ENCODE data around the gene CALM1.

Gene CALM1

GRCh38 chr14:90425373-90425879 is 28.6 kb downstream of the CALM1 start:
- Histone ChIP-seq H3K27me3 (ENCODE audit: insufficient read depth, low read length) (peaks cover 6% of the 10 kb centered on the region; the same call in 1 of the 2 replicates), H3K4me1 (ENCODE audit: control insufficient read depth, insufficient read depth, low read length, unreplicated experiment) (no peaks in the 10 kb centered on the region), H2AFZ (ENCODE audit: low read length, unreplicated experiment) (no peak overlapping the region), H3K4me3 (ENCODE audit: low read depth, low read length) (no peak overlapping the region), H3K27ac (ENCODE audit: low read depth, low read length) (no peak overlapping the region), H3K79me2 (ENCODE audit: control insufficient read depth, insufficient read depth, low read length, unreplicated experiment) (no peaks in the 10 kb centered on the region), H3K36me3 (ENCODE audit: insufficient read depth, low read length) (no peaks in the 10 kb centered on the region)

- Histone ChIP-seq H3K27me3 (ENCODE audit: insufficient read depth, low read length) (peaks cover 6% of the 10 kb centered on the region; the same call in 1 of the 2 replicates), H3K4me1 (ENCODE audit: control insufficient read depth, insufficient read depth, low read length, unreplicated experiment) (no peaks in the 10 kb centered on the region), H3K27ac (ENCODE audit: low read depth, low read length) (no peak overlapping the region), H3K36me3 (ENCODE audit: insufficient read depth, low read length) (no peaks in the 10 kb centered on the region), H3K4me3 (ENCODE audit: low read depth, low read length) (no peak overlapping the region), H3K79me2 (ENCODE audit: control insufficient read depth, insufficient read depth, low read length, unreplicated experiment) (no peaks in the 10 kb centered on the region), H2AFZ (ENCODE audit: low read length, unreplicated experiment) (no peak overlapping the region)
These were observed 29.3 kb downstream of the CALM1 start for GRCh38 chr14:90426031-90426540.

GRCh38 chr14:90426663-90427062 is 29.8 kb downstream of the CALM1 start:
- Histone ChIP-seq H3K27me3 (ENCODE audit: insufficient read depth, low read length) (peaks cover 6% of the 10 kb centered on the region; the same call in 1 of the 2 replicates), H3K27ac (ENCODE audit: low read depth, low read length) (no peak overlapping the region), H2AFZ (ENCODE audit: low read length, unreplicated experiment) (no peak overlapping the region), H3K79me2 (ENCODE audit: control insufficient read depth, insufficient read depth, low read length, unreplicated experiment) (no peaks in the 10 kb centered on the region), H3K4me3 (ENCODE audit: low read depth, low read length) (no peak overlapping the region), H3K4me1 (ENCODE audit: control insufficient read depth, insufficient read depth, low read length, unreplicated experiment) (no peaks in the 10 kb centered on the region), H3K36me3 (ENCODE audit: insufficient read depth, low read length) (no peaks in the 10 kb centered on the region)

GRCh38 chr14:90427848-90428426 is 31.1 kb downstream of the CALM1 start:
- Histone ChIP-seq H3K36me3 (ENCODE audit: insufficient read depth, low read length) (no peaks in the 10 kb centered on the region), H3K4me1 (ENCODE audit: control insufficient read depth, insufficient read depth, low read length, unreplicated experiment) (no peaks in the 10 kb centered on the region), H3K4me3 (ENCODE audit: low read depth, low read length) (no peak overlapping the region), H3K79me2 (ENCODE audit: control insufficient read depth, insufficient read depth, low read length, unreplicated experiment) (no peaks in the 10 kb centered on the region), H3K27me3 (ENCODE audit: insufficient read depth, low read length) (peaks cover 6% of the 10 kb centered on the region; the same call in 1 of the 2 replicates), H2AFZ (ENCODE audit: low read length, unreplicated experiment) (no peak overlapping the region), H3K27ac (ENCODE audit: low read depth, low read length) (no peak overlapping the region)

- H3K79me2 ChIP-seq (ENCODE audit: control insufficient read depth, insufficient read depth, low read length, unreplicated experiment), result no peaks in the 10 kb centered on the region
- no peak overlapping the region for H3K27ac ChIP-seq (ENCODE audit: low read depth, low read length)
- H3K27me3 ChIP-seq (ENCODE audit: insufficient read depth, low read length), result peaks cover 6% of the 10 kb centered on the region; the same call in 1 of the 2 replicates
- no peaks in the 10 kb centered on the region for H3K36me3 ChIP-seq (ENCODE audit: insufficient read depth, low read length)
- H3K4me3 ChIP-seq (ENCODE audit: low read depth, low read length), result no peak overlapping the region
- H2AFZ ChIP-seq (ENCODE audit: low read length, unreplicated experiment), result no peak overlapping the region
- no peaks in the 10 kb centered on the region for H3K4me1 ChIP-seq (ENCODE audit: control insufficient read depth, insufficient read depth, low read length, unreplicated experiment)
These were observed 31.8 kb downstream of the CALM1 start for GRCh38 chr14:90428676-90429075.

- no peak overlapping the region for H3K27ac ChIP-seq (ENCODE audit: low read depth, low read length)
These were observed 32.4 kb downstream of the CALM1 start for GRCh38 chr14:90429236-90429635.

GRCh38 chr14:90429754-90430153 is 32.9 kb downstream of the CALM1 start:
- Histone ChIP-seq H3K36me3 (ENCODE audit: insufficient read depth, low read length) (no peaks in the 10 kb centered on the region), H3K4me1 (ENCODE audit: control insufficient read depth, insufficient read depth, low read length, unreplicated experiment) (no peaks in the 10 kb centered on the region), H3K79me2 (ENCODE audit: control insufficient read depth, insufficient read depth, low read length, unreplicated experiment) (no peaks in the 10 kb centered on the region), H3K27ac (ENCODE audit: low read depth, low read length) (no peak overlapping the region), H2AFZ (ENCODE audit: low read length, unreplicated experiment) (no peak overlapping the region), H3K27me3 (ENCODE audit: insufficient read depth, low read length) (peaks cover 6% of the 10 kb centered on the region; the same call in 1 of the 2 replicates), H3K4me3 (ENCODE audit: low read depth, low read length) (no peak overlapping the region)

More at GRCh38 chr14:90429236-90429635, 32.4 kb downstream of the CALM1 start:
- Histone ChIP-seq H3K4me3 (ENCODE audit: low read depth, low read length) (no peak overlapping the region), H3K27me3 (ENCODE audit: insufficient read depth, low read length) (peaks cover 6% of the 10 kb centered on the region; the same call in 1 of the 2 replicates), H3K4me1 (ENCODE audit: control insufficient read depth, insufficient read depth, low read length, unreplicated experiment) (no peaks in the 10 kb centered on the region), H3K79me2 (ENCODE audit: control insufficient read depth, insufficient read depth, low read length, unreplicated experiment) (no peaks in the 10 kb centered on the region), H3K36me3 (ENCODE audit: insufficient read depth, low read length) (no peaks in the 10 kb centered on the region), H2AFZ (ENCODE audit: low read length, unreplicated experiment) (no peak overlapping the region)

GRCh38 chr14:90434370-90435020 is 37.7 kb downstream of the CALM1 start:
- peaks cover 5% of the 10 kb centered on the region; the same call in 1 of the 2 replicates for H3K27me3 ChIP-seq (ENCODE audit: insufficient read depth, low read length)
- no peaks in the 10 kb centered on the region for H3K4me1 ChIP-seq (ENCODE audit: control insufficient read depth, insufficient read depth, low read length, unreplicated experiment)
- H3K36me3 ChIP-seq (ENCODE audit: insufficient read depth, low read length), result no peaks in the 10 kb centered on the region
- no peak overlapping the region for H3K4me3 ChIP-seq (ENCODE audit: low read depth, low read length)
- H3K79me2 ChIP-seq (ENCODE audit: control insufficient read depth, insufficient read depth, low read length, unreplicated experiment), result no peaks in the 10 kb centered on the region
- H2AFZ ChIP-seq (ENCODE audit: low read length, unreplicated experiment), result no peak overlapping the region
- H3K27ac ChIP-seq (ENCODE audit: low read depth, low read length), result no peak overlapping the region

- peaks cover 5% of the 10 kb centered on the region for H3K4me1 ChIP-seq (ENCODE audit: control insufficient read depth, insufficient read depth, low read length, unreplicated experiment)
- no peak overlapping the region for H3K27ac ChIP-seq (ENCODE audit: low read depth, low read length)
- H3K27me3 ChIP-seq (ENCODE audit: insufficient read depth, low read length), result no peaks in the 10 kb centered on the region
- no peaks in the 10 kb centered on the region for H3K36me3 ChIP-seq (ENCODE audit: insufficient read depth, low read length)
- no peak overlapping the region for H2AFZ ChIP-seq (ENCODE audit: low read length, unreplicated experiment)
- H3K4me3 ChIP-seq (ENCODE audit: low read depth, low read length), result no peak overlapping the region
- no peaks in the 10 kb centered on the region for H3K79me2 ChIP-seq (ENCODE audit: control insufficient read depth, insufficient read depth, low read length, unreplicated experiment)
These were observed 42.0 kb downstream of the CALM1 start for GRCh38 chr14:90438841-90439240.

GRCh38 chr14:90440021-90440451 is 43.2 kb downstream of the CALM1 start:
- no peak overlapping the region for H3K4me3 ChIP-seq (ENCODE audit: low read depth, low read length)
- no peak overlapping the region for H3K27ac ChIP-seq (ENCODE audit: low read depth, low read length)
- no peak overlapping the region for H2AFZ ChIP-seq (ENCODE audit: low read length, unreplicated experiment)
- H3K79me2 ChIP-seq (ENCODE audit: control insufficient read depth, insufficient read depth, low read length, unreplicated experiment), result no peaks in the 10 kb centered on the region
- peaks cover 14% of the 10 kb centered on the region for H3K4me1 ChIP-seq (ENCODE audit: control insufficient read depth, insufficient read depth, low read length, unreplicated experiment)
- no peaks in the 10 kb centered on the region for H3K27me3 ChIP-seq (ENCODE audit: insufficient read depth, low read length)
- H3K36me3 ChIP-seq (ENCODE audit: insufficient read depth, low read length), result no peaks in the 10 kb centered on the region

Data from ACC112 (cell line).